Activated CD8-positive, alpha-beta memory T cell treated with anti-CD3 and anti-CD28 coated beads for 48 hours (primary cell): ENCODE measurements around the gene CD226.
"Not testable (repeated sequence)": the region's sequence is repeated elsewhere in the genome, so short reads cannot be mapped to it uniquely, and the experiment has no call there.

Experiments used
- DNase-seq, 3 experiments: peaks; one replicate each; pipeline ENCODE4 v3.0.0-alpha.2; 2020; ENCODE audit warnings: low read depth in 2 of 3, low spot score in 2 of 3

CD226 gene

DNA sequence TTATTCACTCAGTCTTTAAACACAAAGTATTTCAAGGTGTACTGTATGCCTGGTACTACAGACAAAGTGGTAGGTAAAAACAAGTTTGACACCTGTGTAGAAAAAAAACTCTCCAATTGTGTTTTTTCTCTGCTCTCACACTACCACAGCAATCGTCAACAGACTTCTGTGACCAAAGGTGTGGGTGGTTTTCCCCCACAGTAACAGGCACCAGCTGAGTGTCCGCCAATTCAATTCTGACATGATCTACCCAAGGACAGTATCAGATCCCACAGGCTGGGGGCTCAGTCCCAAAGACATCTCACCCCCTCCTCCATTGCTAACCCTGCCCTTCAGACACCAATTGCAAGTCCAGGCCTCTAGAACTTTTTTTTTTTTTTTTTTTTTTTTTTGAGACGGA lies 71.2 kb downstream of the CD226 start:
- DNase-seq, result no peak

DNA sequence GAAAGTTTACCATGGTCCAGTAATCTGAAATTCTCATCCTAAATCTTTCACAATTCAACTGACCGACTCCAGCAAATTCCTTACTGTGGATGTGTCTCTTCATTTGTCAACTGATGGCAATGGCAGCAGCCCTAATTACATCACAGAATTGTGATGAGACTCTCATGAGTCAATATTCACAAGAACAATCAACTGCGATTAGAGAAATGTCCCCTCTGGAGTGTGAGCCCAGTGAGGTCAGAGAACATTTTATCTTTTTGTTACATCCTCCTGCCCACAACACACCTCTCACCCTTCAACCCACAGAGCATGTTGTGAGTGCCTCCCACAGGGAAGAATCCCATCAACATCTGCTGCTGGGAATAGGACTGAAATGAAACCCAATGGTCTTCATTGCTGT lies 73.6 kb downstream of the CD226 start:
- DNase-seq, result no peak

DNA sequence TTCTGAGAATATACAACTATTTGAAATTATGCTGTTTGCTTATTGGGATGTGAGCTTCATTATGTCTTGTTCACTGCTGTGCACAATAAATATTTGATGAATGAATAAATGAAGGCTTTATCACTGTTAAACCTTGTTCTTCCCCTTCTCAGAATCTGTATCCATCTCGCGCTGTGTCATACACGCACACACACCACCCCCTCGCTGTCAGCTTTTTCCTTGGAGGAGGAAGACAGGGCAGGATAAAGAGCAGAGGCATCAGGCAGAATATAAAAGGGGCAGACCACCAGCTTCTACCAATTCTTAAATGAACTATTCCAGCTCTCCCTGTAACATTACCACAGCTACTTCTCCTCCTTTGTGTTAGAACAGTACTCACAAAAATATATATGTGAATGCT lies 75.0 kb downstream of the CD226 start:
- no peak for DNase-seq

DNA sequence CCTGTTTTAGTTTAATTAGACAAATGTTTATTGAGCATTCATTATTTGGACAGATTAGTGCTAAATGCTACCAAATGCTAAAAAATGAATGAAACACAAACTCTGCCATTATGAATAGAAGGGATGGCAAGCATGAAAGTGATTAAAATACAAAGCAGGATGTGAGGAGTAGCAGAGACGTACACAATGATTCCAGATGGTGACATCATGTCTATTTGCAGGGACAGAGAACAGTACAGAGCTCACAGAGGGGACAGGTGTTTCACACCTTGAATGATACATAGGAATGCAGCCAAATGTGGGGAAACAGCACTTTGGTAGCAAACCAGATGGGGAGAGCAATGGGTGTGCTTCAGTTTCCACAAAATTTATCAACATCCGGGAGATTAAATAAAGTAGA lies 76.3 kb downstream of the CD226 start:
- no peak for DNase-seq

DNA sequence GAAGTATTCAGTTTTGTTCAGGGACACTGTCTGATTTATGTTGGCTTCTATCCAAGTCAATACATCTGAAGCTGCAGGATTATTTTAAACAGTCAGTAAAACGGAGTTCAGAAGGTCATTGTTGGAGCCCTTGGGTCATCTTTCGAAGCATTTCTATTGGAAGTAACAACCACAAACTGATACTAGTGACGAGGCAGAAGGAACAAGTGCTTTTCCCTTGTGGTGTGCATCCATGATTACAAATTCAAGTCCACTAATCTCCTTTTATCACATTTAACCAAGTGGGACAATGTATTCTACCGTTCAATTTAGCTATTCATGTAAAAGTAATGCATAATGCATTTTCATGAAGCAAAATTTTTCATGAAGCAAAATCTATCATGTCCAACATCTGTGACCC lies 76.9 kb downstream of the CD226 start:
- no peak for DNase-seq

DNA sequence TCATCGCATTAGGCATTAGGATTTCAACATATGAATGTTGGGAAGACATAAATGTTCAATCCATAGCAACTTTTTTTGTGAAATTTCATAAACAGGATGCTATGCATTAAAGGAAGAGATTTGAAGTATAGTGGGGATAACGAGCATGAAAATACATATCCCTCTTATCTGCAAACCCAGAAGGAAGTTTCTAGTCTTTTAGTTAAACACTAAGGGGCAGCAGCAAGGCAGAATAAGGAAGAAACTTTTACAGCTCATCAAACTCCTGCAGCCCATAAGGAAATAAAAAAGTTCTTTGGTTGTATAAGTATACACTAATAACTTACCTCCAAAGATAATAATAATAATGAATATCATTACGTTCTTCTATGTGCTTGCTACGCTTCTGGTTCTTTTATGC lies 81.5 kb downstream of the CD226 start:
- DNase-seq, result no peak

DNA sequence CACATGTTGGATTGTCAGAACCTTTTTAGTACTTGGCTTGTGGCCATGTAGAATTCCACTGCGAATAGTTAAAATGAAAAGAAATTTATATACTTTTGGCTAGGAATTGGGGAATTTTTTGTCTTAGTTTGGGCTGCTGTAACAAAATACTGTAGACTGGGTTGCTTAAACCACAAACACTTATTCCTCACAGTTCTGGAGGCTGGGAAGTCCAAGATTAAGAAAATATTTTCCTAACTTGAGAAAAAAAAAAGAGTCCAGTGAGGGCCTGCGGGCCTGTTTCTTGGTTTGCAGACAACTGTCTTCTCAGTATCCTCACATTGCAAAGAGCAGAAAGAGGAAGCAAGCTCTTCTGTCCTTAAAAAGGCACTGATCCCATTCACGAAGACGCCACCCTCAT lies 81.9 kb downstream of the CD226 start:
- no peak for DNase-seq

DNA sequence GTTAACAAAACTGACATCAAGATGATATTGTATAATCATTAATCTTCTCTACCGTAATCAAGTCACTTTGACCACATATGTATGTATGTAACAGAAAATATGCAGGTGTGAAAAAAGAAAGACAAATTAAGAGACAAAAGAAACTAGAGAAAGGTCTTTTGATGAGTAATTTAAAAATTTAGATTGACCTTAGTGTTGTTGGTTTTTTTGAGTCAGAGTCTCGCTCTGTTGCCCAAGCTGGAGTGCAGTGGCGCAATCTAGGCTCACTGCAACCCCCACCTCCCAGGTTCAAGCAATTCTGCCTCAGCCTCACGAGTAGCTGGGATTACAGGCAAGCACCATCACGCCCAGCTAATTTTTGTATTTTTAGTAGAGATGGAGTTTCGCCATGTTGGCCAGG lies 82.9 kb downstream of the CD226 start:
- not testable (repeated sequence) for DNase-seq

DNA sequence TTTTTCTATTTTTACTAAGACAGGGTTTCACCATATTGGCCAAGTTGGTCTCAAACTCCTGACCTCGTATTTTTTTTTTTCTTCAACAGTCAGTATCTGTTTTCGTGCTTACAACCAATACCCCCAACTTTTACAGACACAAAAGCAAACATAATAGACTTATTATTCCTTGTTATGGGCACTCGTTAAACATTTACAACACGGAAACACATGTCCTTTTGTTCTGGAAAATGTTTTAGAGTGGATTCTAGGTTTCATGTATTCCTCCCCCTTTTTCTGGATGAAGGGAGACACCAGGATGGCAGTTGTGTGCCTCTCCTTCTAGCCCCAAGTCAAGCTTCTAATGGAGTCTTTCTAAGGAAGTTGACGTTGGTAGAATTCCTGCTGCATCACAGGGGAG lies 88.8 kb downstream of the CD226 start:
- DNase-seq, result no peak

DNA sequence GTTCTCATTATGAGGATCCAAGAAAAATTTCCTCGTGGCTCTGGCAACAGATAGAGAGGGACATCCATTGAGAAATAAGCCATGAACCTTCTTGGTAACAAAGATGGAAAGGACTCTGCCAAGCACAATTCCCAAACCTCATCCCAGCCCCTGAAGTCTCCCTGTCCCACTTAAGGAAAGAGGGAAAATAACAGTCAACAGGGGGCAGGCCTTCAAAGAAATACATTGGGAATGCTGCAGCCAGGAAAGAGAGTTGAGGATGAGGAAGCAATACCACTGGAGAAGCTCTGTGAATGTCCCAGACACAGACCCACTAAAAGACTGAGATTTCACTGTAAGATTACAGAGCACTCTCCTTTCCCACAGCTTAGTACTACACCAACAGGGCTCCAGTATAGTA lies 93.2 kb downstream of the CD226 start:
- no peak for DNase-seq

DNA sequence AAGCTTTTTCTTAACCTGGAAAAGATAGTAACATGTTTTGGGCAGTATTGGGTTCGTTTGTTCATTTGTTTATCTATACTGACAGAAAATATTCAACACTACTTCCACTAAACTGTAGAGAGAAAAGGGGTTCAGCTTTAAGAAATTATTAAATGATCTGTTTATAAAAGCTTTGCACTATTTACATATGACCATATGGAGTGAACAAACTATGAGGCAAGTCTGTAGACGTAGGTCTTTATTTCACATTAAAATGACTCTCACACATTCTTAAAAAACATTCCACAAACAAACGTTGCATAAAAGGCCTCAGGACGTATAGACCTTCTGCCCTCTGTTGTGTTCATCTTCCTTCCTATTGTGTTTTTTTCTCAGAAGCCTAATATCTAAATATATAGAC lies 94.6 kb downstream of the CD226 start:
- no peak for DNase-seq

DNA sequence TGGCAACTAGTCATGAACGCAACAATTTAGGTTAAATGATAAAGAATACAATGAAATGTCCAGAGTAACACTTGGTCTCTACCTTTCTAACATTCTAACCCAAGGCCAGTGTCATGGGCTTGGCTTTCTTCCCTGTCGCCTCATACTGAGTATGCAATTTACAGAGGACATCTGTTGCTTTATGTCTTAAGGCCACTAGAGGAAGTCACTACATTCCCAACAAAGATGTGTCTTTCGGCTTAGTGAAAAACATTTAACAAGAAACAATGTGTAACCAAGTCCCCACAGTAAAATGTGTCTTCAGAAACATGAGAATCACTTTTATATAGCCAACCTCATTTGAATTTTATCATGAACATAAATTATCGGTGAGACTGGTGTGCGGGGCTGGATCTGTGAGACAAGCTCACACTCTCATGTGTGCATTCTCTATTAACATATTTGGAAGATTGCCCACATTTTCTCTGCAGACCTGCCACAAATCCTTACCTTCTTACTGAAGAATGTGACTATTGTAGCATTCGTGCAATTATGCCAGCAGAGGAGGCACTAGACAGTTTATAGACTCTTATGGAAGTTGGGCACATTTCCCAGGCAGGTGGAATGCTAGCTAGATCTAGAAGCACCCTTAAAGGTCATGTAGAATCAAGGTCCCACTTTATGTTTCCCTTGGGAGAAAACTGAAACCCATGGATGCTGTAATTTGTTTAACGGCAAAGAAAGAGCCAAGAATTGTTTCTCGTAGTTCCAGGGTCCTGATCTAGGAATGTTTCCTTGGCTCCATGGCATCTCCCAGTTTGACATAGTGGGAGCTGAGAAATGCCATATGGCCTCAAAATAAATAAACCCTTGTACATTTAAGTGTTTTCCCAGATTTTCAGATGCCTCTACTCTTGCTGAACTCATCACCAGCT lies 101.8 kb downstream of the CD226 start:
- no peak for DNase-seq

DNA sequence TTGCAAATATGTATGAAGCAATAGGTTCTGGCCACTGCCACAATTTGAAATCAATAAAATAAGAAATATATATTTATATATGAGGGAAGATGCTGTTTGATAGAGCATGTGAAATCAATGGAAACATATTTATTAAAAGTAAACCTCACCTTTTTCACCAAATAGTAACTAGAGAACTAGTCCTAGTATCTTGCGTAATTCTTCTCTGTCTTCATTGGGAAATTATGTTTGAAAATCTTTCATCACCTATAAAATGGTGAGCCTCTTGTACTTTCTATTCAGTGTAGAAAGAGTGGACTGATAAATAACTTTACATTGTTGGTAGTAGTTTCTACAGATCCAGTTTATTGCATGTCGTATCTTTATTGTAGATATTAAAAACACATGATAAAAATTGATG lies 103.0 kb downstream of the CD226 start:
- no peak for DNase-seq

DNA sequence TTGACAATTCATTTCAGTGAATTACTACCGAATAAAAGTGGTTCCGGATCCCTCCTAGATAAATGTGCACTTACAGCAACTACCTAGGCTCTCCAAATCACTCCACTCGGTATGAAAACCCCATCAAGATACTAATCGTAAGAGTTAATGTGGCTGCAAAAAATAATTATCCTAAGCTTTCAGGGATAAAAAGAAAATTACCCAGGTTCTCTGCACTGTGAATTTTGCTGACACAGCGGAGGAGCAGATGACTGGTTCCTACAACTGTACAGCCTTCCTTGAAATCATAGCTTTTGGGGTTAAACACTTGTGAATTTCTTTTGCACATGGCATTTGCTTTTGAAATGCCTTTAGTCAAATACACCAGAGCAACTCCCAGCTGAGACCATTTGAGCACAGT lies 104.7 kb downstream of the CD226 start:
- no peak for DNase-seq

DNA sequence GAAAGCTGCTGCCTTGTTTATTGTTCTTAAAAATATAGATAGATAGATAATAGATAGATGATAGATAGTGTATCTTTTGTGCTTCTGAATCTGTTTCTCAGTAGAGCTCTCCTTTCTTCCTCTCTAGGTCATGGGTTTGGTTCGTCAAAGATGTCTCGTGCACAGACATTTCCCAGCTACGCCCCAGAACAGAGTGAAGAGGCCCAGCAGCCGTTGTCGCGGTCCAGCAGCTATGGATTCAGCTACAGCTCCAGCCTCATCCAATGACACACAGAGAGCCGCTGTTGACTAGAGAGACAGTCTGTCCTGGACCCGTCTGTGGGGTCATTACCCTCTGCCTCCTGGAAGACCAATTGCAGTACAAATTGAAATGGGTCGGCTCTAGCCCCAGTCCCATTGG lies 106.6 kb downstream of the CD226 start:
- DNase-seq, result no peak

DNA sequence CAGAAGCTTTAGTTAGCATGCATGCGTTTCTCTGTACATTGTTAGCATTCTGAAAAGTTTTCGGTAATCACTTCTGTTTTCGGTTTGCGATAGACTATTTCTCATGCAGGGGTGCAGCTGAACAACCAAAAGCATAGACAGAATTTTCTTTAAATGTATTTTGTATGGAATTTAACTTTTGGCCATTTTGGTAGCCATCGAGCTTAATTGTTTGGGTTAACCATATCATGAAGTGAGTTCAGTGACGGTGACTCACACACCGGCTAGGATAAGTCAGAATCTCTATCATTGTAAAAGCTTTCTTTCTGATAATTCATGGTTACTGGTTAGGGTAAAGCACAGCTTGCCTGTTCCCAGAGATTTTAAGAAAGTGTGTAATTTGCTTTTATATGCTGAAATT lies 107.2 kb downstream of the CD226 start:
- DNase-seq, result no peak

DNA sequence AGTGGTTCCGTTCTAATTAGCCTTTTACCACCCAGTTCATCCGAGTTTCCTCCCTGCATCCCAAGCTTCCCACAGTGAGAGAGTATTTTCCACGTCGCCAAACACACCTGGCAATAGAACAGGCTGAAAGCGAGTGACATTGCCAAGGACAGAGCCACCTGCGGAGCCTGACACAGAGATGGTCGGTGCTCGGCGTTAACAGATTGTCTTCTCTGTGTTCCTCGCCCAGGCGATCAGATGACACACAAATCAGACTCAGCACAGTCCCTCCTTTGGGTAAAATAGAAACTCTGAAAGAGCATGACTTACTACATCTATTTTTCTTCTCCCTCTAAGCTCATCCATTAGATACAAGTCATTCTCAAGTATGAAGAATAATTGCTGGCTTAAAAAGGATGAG lies 107.7 kb downstream of the CD226 start:
- DNase-seq, result no peak

DNA sequence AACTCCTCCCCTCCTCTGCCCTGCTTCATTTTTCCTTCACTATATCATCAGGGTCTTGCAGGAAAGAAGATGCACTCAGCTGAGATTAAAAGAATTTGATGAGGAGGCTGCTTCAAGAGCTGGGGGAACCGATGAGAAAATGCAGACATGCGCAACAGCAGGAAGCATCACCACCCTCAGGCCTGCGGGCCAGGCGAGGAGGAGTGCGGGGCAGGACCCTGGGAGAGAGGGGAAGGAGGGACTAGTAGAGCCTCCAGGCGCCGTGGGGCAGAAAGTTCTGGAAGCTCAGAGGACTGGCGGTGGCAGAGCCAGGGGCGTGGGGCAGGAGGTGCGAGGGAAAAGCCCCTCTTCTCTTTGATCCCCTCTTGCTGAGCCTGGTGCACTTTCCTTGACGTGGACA lies 108.2 kb downstream of the CD226 start:
- DNase-seq, result no peak

DNA sequence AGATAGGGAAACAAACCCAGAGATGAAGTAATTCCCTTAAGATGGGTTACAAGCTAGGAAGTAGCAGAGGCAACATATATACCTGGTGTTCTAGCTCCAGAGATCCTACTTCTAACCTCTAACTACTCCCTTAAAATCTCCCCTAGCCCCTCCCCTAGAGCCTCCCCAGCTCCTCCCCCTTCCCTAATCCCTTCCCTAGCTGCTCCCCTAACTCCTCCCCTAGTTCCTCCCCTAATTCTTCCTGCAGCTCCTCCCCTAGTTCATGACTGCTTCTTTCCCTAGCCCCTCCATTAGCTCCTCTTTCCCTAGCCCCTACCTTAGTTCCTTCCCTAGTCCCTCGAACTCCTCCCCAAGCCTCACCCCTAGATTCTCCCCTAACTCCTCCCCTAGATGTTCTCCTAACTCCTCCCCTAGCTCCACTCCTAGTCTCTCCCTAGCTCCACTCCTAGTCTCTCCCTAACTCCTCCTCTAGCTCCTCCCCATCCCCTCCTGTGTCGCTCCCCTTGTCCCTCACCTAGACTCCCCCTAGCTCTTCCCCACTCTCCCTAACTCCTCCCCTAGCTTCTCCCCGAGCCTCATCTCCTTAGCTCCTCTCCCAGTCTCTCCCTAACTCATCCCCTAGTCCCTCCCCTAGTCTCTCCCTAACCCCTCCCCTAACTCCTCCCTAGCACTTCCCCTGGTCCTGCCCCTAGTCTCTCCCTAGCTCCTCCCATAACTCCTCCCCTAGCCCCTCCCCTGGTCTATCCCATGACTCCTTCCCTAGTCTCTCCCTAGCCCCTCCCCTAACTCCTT lies 108.9 kb downstream of the CD226 start:
- DNase-seq, result no peak

DNA sequence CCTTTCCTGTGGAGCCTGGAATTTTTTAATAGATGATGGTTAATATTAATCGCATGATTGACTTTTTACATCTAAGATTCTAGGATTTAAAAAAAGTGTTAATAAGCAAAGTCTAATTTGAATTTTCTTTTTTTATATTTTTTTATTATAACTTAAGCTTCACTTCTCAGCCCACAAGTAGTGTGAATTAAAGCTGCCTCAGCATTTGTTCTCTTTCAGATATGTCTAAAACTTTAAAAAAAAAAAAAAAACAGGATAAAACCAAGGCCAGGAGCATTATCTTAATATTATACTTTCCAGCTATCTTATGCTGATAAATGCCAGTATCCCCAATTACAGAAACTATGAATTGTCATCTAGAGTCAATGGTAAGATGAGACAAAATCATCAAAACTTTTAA lies 109.7 kb downstream of the CD226 start:
- no peak for DNase-seq

DNA sequence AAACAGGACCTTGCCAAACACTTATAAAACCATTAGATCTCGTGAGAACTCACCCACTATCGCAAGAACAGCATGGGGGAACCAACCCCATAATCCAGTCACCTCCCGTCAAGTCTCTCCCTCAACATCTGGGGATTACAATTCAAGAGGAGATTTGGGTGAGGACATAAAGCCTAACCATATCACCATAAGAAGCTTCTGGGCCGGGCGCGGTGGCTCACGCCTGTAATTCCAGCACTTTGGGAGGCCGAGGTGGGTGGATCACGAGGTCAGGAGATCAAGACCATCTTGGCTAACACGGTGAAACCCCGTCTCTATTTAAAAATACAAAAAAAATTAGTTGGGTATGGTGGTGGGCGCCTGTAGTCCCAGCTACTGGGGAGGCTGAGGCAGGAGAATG lies 112.7 kb downstream of the CD226 start:
- DNase-seq, result not testable (repeated sequence)

DNA sequence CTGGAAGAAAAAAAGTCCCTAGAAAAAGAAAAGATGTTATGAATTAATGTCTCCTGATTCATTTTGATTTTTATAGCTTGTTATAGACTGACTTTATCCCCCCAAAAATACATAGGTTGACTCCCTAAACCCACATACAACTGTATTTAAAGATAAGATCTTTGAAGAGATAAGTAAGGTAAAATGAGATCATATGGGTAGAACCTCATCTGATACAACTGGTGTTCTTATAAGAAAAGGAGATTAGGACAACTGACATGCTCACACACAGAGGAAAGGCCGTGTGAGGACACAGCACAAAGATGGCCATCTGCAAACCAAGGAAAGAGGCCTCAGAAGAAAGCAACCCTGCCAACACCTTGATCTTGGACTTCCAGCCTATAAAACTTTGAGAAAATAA lies 117.5 kb downstream of the CD226 start:
- no peak for DNase-seq

DNA sequence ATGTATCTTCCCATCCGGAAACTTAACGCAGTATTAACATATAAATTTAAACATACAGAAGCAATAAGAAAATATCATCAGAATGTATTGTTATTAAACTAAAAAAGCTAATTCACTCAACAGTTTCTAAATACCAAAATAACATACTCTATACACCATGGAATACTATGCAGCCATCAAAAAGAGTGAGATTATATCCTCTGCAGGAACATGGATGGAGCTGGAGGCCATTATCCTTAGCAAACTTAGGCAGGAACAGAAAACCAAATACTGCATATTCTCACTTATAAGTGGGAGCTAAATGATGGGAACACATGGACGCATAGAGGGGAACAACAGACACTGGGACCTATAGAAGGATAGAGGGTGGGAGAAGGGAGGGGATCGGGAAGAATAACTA lies 127.1 kb downstream of the CD226 start:
- no peak for DNase-seq
